Measurements from ENCODE around the gene MT1HL1. TPM values are rescaled to one million over a fixed set of nuclear protein-coding genes. Genes with fewer than 3 reads are reported as not detected.

MT1HL1 gene
- polyA plus RNA-seq, 1 donor (not counting 4 experiments of a cell fraction or from before 2014, with no cell fraction given), result not detected

GRCh38 chr1:237013608-237014007 lies 9.4 kb upstream of the MT1HL1 start:
- Histone ChIP-seq H3K27me3 (ENCODE audit: control insufficient read depth, extremely low read depth, insufficient read depth, low read length) (no peaks in the 10 kb centered on the region), H3K4me2 (ENCODE audit: control insufficient read depth, extremely low read depth, insufficient read depth, low read depth, low read length) (no peak overlapping the region), H3K4me3 (ENCODE audit: control insufficient read depth in 2 of 3, extremely low read depth in 1 of 3, insufficient read depth in 2 of 3, low read depth in 1 of 3, low read length in 3 of 3) (no peak overlapping the region), H3K27ac (ENCODE audit: control insufficient read depth, insufficient read depth, low read length) (no peak overlapping the region), H3K9me3 (ENCODE audit: control insufficient read depth, low read depth, low read length) (no peaks in the 10 kb centered on the region), H3K4me1 (ENCODE audit: control insufficient read depth, extremely low read depth, insufficient read depth, low read length) (no peaks in the 10 kb centered on the region), H3K9me1 (ENCODE audit: control insufficient read depth, extremely low read depth, insufficient read depth, low read length) (no peaks in the 10 kb centered on the region), H3K9ac (ENCODE audit: control insufficient read depth, extremely low read depth, insufficient read depth, low read length) (no peak overlapping the region), H4K20me1 (ENCODE audit: control insufficient read depth, extremely low read depth, insufficient read depth, low read length) (no peaks in the 10 kb centered on the region), H2AFZ (ENCODE audit: control insufficient read depth, low read length) (no peak overlapping the region), H3K79me2 (ENCODE audit: control insufficient read depth, insufficient read depth, low read length) (no peaks in the 10 kb centered on the region), H3K36me3 (ENCODE audit: control insufficient read depth in 2 of 2, extremely low read depth in 1 of 2, insufficient read depth in 2 of 2, low read length in 2 of 2) (no peaks in the 10 kb centered on the region)
- FAIRE-seq (no peak), DNase-seq (ENCODE audit: low read depth, low spot score) (no peak)
- dilution Hi-C loops (cut with MboI; ENCODE audit: extremely low pct_ligation_motif_present, low sequenced_read_pairs), result no loop called here
- no peak for TF ChIP-seq CTCF (optimal IDR thresholded peaks at IDR 0.05 in 1 of 3, IDR thresholded peaks at IDR 0.05 in 1 of 3, conservative IDR thresholded peaks at IDR 0.05 in 1 of 3; ENCODE audit: extremely low read depth in 1 of 3, insufficient read depth in 2 of 3, low read length in 3 of 3)
- TF ChIP-seq EZH2 (IDR thresholded peaks at IDR 0.05; ENCODE audit: low read length), result no peak

GRCh38 chr1:237012788-237013383 lies 8.6 kb upstream of the MT1HL1 start:
- no peaks in the 10 kb centered on the region for H3K27me3 ChIP-seq (ENCODE audit: control insufficient read depth, extremely low read depth, insufficient read depth, low read length)
- no peaks in the 10 kb centered on the region for H3K4me1 ChIP-seq (ENCODE audit: control insufficient read depth, extremely low read depth, insufficient read depth, low read length)
- no peak overlapping the region for H3K27ac ChIP-seq (ENCODE audit: control insufficient read depth, insufficient read depth, low read length)
- H3K36me3 ChIP-seq (ENCODE audit: control insufficient read depth in 2 of 2, extremely low read depth in 1 of 2, insufficient read depth in 2 of 2, low read length in 2 of 2), result no peaks in the 10 kb centered on the region
- FAIRE-seq (no peak), DNase-seq (ENCODE audit: low read depth, low spot score) (no peak)
- no peak overlapping the region for H3K9ac ChIP-seq (ENCODE audit: control insufficient read depth, extremely low read depth, insufficient read depth, low read length)
- H3K4me2 ChIP-seq (ENCODE audit: control insufficient read depth, extremely low read depth, insufficient read depth, low read depth, low read length), result no peak overlapping the region
- no peaks in the 10 kb centered on the region for H3K79me2 ChIP-seq (ENCODE audit: control insufficient read depth, insufficient read depth, low read length)
- H4K20me1 ChIP-seq (ENCODE audit: control insufficient read depth, extremely low read depth, insufficient read depth, low read length), result no peaks in the 10 kb centered on the region
- TF ChIP-seq CTCF (optimal IDR thresholded peaks at IDR 0.05 in 1 of 3, IDR thresholded peaks at IDR 0.05 in 1 of 3, conservative IDR thresholded peaks at IDR 0.05 in 1 of 3; ENCODE audit: extremely low read depth in 1 of 3, insufficient read depth in 2 of 3, low read length in 3 of 3) (no peak), EZH2 (IDR thresholded peaks at IDR 0.05; ENCODE audit: low read length) (no peak)
- H3K4me3 ChIP-seq (ENCODE audit: control insufficient read depth in 2 of 3, extremely low read depth in 1 of 3, insufficient read depth in 2 of 3, low read depth in 1 of 3, low read length in 3 of 3), result no peak overlapping the region
- no peak overlapping the region for H2AFZ ChIP-seq (ENCODE audit: control insufficient read depth, low read length)
- no peaks in the 10 kb centered on the region for H3K9me3 ChIP-seq (ENCODE audit: control insufficient read depth, low read depth, low read length)
- no peaks in the 10 kb centered on the region for H3K9me1 ChIP-seq (ENCODE audit: control insufficient read depth, extremely low read depth, insufficient read depth, low read length)
- dilution Hi-C loops (cut with MboI; ENCODE audit: extremely low pct_ligation_motif_present, low sequenced_read_pairs), result no loop called here

All from keratinocyte (primary cell).